B cell (primary cell): ENCODE measurements around the gene PEX14. TPM values are rescaled to one million over a fixed set of nuclear protein-coding genes. Genes with fewer than 3 reads are reported as not detected.

ENCODE experiments used
- ATAC-seq: fragments of 200-7000 bp; cut with Tn5 transposase; one replicate; pipeline ENCODE4 v1.10.0; 2021; ENCODE audit warnings: low read depth, mild to moderate bottlenecking, moderate number of reproducible peaks, moderate library complexity
- CTCF ChIA-PET: fragments of 350-600 bp; sonication (Branson Sonifier 250); formaldehyde crosslinking; loops from one replicate; lab custom pipeline; 2021; ENCODE audit warnings: antibody characterized with exemption, inconsistent platforms; lab: Charles Lee
- POLR2A ChIA-PET: fragments of 350-600 bp; sonication (Branson Sonifier 250); formaldehyde crosslinking; loops from one replicate; lab custom pipeline; 2021; ENCODE audit warnings: antibody characterized with exemption; lab: Charles Lee
- DNase-seq: peaks from one replicate; pipeline ENCODE4 v3.0.0; 2013
- H2AFZ ChIP-seq: 2 replicates; pipeline ENCODE4 v1.6.1; 2012; ENCODE audit warnings: mild to moderate bottlenecking, low read depth, low read length; ENCODE audit not compliant: insufficient read depth, poor library complexity, severe bottlenecking
- H3K27ac ChIP-seq, 2 donors: 1 replicate in 1 of 2; 2 replicates in 1 of 2; pipeline ENCODE4 v1.5.1; 2012 to 2013; ENCODE audit warnings: low read length in 2 of 2, mild to moderate bottlenecking in 2 of 2, moderate library complexity in 1 of 2
- H3K27me3 ChIP-seq, 4 experiments: fragments of 200-600 bp in 1 of 4; sonication (generic) in 1 of 4; replicated peaks in 1 of 4; 1 replicate in 2 of 4; 2 replicates in 2 of 4; pipeline versions ENCODE4 v1.6.1 to v1.7.0; 2013 to 2016; ENCODE audit warnings: low read length in 3 of 4, mild to moderate bottlenecking in 2 of 4, mixed read lengths in 1 of 4, moderate library complexity in 1 of 4; ENCODE audit not compliant: insufficient read depth in 4 of 4, control insufficient read depth in 3 of 4; ENCODE audit errors: control extremely low read depth in 1 of 4
- H3K36me3 ChIP-seq, 2 experiments: replicated peaks in 1 of 2; 1 replicate in 1 of 2; 2 replicates in 1 of 2; pipeline versions ENCODE4 v1.6.1 to v1.7.1; 2013; ENCODE audit warnings: low read length in 1 of 2; ENCODE audit not compliant: insufficient read depth in 2 of 2, control insufficient read depth in 1 of 2; ENCODE audit errors: control extremely low read depth in 1 of 2, extremely low read depth in 1 of 2
- H3K4me1 ChIP-seq, 2 donors: fragments of 200-600 bp in 1 of 2; sonication (generic) in 1 of 2; 1 replicate in 1 of 2; 2 replicates in 1 of 2; pipeline versions ENCODE4 v1.5.1 to v1.6.1; 2013 to 2017; ENCODE audit warnings: low read length in 2 of 2; ENCODE audit not compliant: control insufficient read depth in 2 of 2, insufficient read depth in 2 of 2
- H3K4me2 ChIP-seq: replicated peaks from 2 replicates; pipeline ENCODE3; 2012; ENCODE audit warnings: mild to moderate bottlenecking, low read depth, low read length; ENCODE audit not compliant: poor library complexity, severe bottlenecking
- H3K4me3 ChIP-seq, 5 experiments: fragments of 200-600 bp in 1 of 5; sonication (generic) in 1 of 5; 1 replicate in 3 of 5; 2 replicates in 2 of 5; pipeline versions ENCODE4 v1.5.1 to v1.7.0; 2011 to 2016; ENCODE audit warnings: low read length in 4 of 5, mild to moderate bottlenecking in 4 of 5, low read depth in 2 of 5, control low read depth in 1 of 5, moderate library complexity in 1 of 5; ENCODE audit not compliant: insufficient read depth in 1 of 5; ENCODE audit errors: control extremely low read depth in 1 of 5, extremely low read depth in 1 of 5
- H3K79me2 ChIP-seq: fragments of 200-600 bp; sonication (generic); one replicate; pipeline ENCODE4 v1.6.0; 2016; ENCODE audit warnings: low read length; ENCODE audit not compliant: control insufficient read depth, insufficient read depth
- H3K9ac ChIP-seq: fragments of 200-600 bp; sonication (generic); 2 replicates; pipeline ENCODE4 v1.6.1; 2017; ENCODE audit warnings: mild to moderate bottlenecking, low read length, moderate library complexity
- H3K9me3 ChIP-seq, 3 donors: one replicate each; pipeline versions ENCODE4 v1.6.1 to v1.7.1; 2013; ENCODE audit warnings: low read length in 2 of 3; ENCODE audit not compliant: control insufficient read depth in 2 of 3, insufficient read depth in 1 of 3; ENCODE audit errors: control extremely low read depth in 1 of 3
- H4K20me1 ChIP-seq: 2 replicates; pipeline ENCODE4 v1.6.0; 2012; ENCODE audit warnings: mild to moderate bottlenecking, low read length; ENCODE audit not compliant: insufficient read depth, control insufficient read depth, poor library complexity, severe bottlenecking
- H3K27ac Mint-ChIP-seq: one replicate; pipeline ENCODE4 v1.8.0; 2021; ENCODE audit warnings: mixed read lengths
- H3K27me3 Mint-ChIP-seq: one replicate; pipeline ENCODE4 v1.8.0; 2021; ENCODE audit warnings: mixed read lengths
- H3K4me1 Mint-ChIP-seq: one replicate; pipeline ENCODE4 v1.8.0; 2021; ENCODE audit warnings: mixed read lengths
- H3K4me3 Mint-ChIP-seq: one replicate; pipeline ENCODE4 v1.8.0; 2021; ENCODE audit warnings: mixed read lengths
- H3K9me3 Mint-ChIP-seq: one replicate; pipeline ENCODE4 v1.8.0; 2022; ENCODE audit warnings: mixed read lengths; ENCODE audit not compliant: insufficient read depth
- CTCF ChIP-seq: fragments of 200-600 bp; IDR thresholded peaks from one replicate; pipeline ENCODE4 v1.8.0; 2022; ENCODE audit warnings: antibody characterized with exemption, mild to moderate bottlenecking
- EZH2 ChIP-seq: IDR thresholded peaks from 2 replicates; pipeline ENCODE4 v1.6.1; 2012; ENCODE audit warnings: borderline replicate concordance, low read depth, mild to moderate bottlenecking, moderate library complexity, low read length; ENCODE audit not compliant: insufficient read depth, poor library complexity, severe bottlenecking
- whole genome bisulfite sequencing: methylation state at CpG from one replicate; pipeline ENCODE4 v1.1.5; 2013; ENCODE audit warnings: missing lambda C conversion rate; ENCODE audit not compliant: insufficient coverage; 5-methylcytosine and 5-hydroxymethylcytosine counted together
- intact Hi-C: fragments of 100-400 bp; cut with micrococcal nuclease; formaldehyde crosslinking; loops from one replicate; pipeline ENCODE4 v1.10.0; 2022
- polyA plus RNA-seq: library from polyadenylated mRNA; depleted of rRNA; stranded (reverse); fragments of >200 nt; gene quantifications from 2 replicates; pipeline ENCODE4 v1.2.3, GENCODE V29; 2012
- total RNA-seq, 2 donors: library from RNA; stranded (reverse); fragments of 120-200 nt in 1 of 2; gene quantifications; 1 replicate in 1 of 2; 2 replicates in 1 of 2; pipeline versions ENCODE4 v1.2.3 to v1.2.4, GENCODE V29; 2013 to 2022

PEX14 gene
- total and polyA plus RNA-seq, 2 donors (not counting 1 experiment from before 2014, with no cell fraction given) = 14.1 to 19.3 TPM

- no peak overlapping the region for H3K27ac Mint-ChIP-seq
- ChIA-PET POLR2A (no interaction called here), CTCF (interaction anchor here (1.2 kb wide), 1 partner anchor 49 kb away, joined by 3 read pairs; no protein-coding TSS in a partner anchor)
- no peaks in the 10 kb centered on the region for H3K27me3 Mint-ChIP-seq
- TF ChIP-seq CTCF (no peak), EZH2 (no peak)
- no peak overlapping the region for H3K9ac ChIP-seq
- H3K4me1 Mint-ChIP-seq = peaks cover 4% of the 10 kb centered on the region
- intact Hi-C loops = no loop called here
- H3K9me3 Mint-ChIP-seq = no peaks in the 10 kb centered on the region
- ATAC-seq (no peak), DNase-seq (no peak)
- H3K4me1 ChIP-seq = no peaks in the 10 kb centered on the region
- H3K4me2 ChIP-seq = no peak overlapping the region
- H3K27ac ChIP-seq = no peak overlapping the region
- H3K27me3 ChIP-seq = no peaks in the 10 kb centered on the region
- H3K4me3 ChIP-seq = no peak overlapping the region
- no peaks in the 10 kb centered on the region for H3K36me3 ChIP-seq
- no peaks in the 10 kb centered on the region for H4K20me1 ChIP-seq
- peaks cover 0 to 18% (median 7%) of the 10 kb centered on the region in 3 donors for H3K9me3 ChIP-seq
- no peak overlapping the region for H3K4me3 Mint-ChIP-seq
- peaks cover 7% of the 10 kb centered on the region for H3K79me2 ChIP-seq
- no peak overlapping the region for H2AFZ ChIP-seq
Measured at GRCh38 chr1:10561497-10561896, 86.7 kb downstream of the PEX14 start.

GRCh38 chr1:10561955-10562354 is 87.2 kb downstream of the PEX14 start:
- intact Hi-C loops = no loop called here
- no peak overlapping the region for H3K27ac Mint-ChIP-seq
- WGBS = no CpG with 5 or more reads among the region's 3 CpGs

More at GRCh38 chr1:10561955-10562354, 87.2 kb downstream of the PEX14 start:
- H4K20me1 ChIP-seq = no peaks in the 10 kb centered on the region
- no peaks in the 10 kb centered on the region for H3K27me3 ChIP-seq
- no peaks in the 10 kb centered on the region for H3K36me3 ChIP-seq
- Mint-ChIP-seq H3K4me3 (no peak overlapping the region), H3K27me3 (no peaks in the 10 kb centered on the region), H3K9me3 (no peaks in the 10 kb centered on the region), H3K4me1 (peaks cover under 1% of the 10 kb centered on the region)
- ATAC-seq = no peak
- ChIA-PET CTCF (interaction anchor here (0.7 to 1.2 kb wide), 2 partner anchors 49 to 1741 kb away, joined by 3 to 4 read pairs; no protein-coding TSS in a partner anchor), POLR2A (no interaction called here)
- no peak overlapping the region for H3K4me3 ChIP-seq
- peaks cover 0 to 18% (median 7%) of the 10 kb centered on the region in 3 donors for H3K9me3 ChIP-seq
- H3K27ac ChIP-seq = no peak overlapping the region
- H2AFZ ChIP-seq = no peak overlapping the region
- DNase-seq = no peak
- TF ChIP-seq EZH2 (no peak), CTCF (no peak)
- H3K4me1 ChIP-seq = no peaks in the 10 kb centered on the region
- H3K4me2 ChIP-seq = no peak overlapping the region
- H3K79me2 ChIP-seq = peaks cover 10% of the 10 kb centered on the region
- H3K9ac ChIP-seq = no peak overlapping the region
